Left renal cortex interstitium (tissue), 4 donors: ENCODE measurements around the gene HIC1. TPM values are rescaled to one million over a fixed set of nuclear protein-coding genes. Genes with fewer than 3 reads are reported as not detected.
"Not testable (repeated sequence)": the region's sequence is repeated elsewhere in the genome, so short reads cannot be mapped to it uniquely, and the experiment has no call there.

Source experiments
- DNase-seq, 4 donors: peaks; one replicate each; pipeline ENCODE4 v3.0.0-alpha.2; 2013; ENCODE audit warnings: low read depth in 4 of 4, low spot score in 2 of 4, missing footprints in 1 of 4
- polyA plus RNA-seq, 4 donors: library from polyadenylated mRNA; unstranded; fragments of 120-200 nt; gene quantifications; one replicate each; pipeline ENCODE4 v1.2.1, GENCODE V29; 2013; ENCODE audit not compliant: insufficient read length in 4 of 4

HIC1 gene, protein sequence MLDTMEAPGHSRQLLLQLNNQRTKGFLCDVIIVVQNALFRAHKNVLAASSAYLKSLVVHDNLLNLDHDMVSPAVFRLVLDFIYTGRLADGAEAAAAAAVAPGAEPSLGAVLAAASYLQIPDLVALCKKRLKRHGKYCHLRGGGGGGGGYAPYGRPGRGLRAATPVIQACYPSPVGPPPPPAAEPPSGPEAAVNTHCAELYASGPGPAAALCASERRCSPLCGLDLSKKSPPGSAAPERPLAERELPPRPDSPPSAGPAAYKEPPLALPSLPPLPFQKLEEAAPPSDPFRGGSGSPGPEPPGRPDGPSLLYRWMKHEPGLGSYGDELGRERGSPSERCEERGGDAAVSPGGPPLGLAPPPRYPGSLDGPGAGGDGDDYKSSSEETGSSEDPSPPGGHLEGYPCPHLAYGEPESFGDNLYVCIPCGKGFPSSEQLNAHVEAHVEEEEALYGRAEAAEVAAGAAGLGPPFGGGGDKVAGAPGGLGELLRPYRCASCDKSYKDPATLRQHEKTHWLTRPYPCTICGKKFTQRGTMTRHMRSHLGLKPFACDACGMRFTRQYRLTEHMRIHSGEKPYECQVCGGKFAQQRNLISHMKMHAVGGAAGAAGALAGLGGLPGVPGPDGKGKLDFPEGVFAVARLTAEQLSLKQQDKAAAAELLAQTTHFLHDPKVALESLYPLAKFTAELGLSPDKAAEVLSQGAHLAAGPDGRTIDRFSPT
- polyA plus RNA-seq, result 10 to 100 TPM; 16.5 to 41.9 (median 24.8) TPM

GRCh38 chr17:2054512-2055291 lies at the start of gene HIC1:
Gene HIC1 (plus strand): TSS chr17:2055103. CDS start chr17:2056691, 1,588 bp downstream.
- DNase-seq, result no peak

DNA sequence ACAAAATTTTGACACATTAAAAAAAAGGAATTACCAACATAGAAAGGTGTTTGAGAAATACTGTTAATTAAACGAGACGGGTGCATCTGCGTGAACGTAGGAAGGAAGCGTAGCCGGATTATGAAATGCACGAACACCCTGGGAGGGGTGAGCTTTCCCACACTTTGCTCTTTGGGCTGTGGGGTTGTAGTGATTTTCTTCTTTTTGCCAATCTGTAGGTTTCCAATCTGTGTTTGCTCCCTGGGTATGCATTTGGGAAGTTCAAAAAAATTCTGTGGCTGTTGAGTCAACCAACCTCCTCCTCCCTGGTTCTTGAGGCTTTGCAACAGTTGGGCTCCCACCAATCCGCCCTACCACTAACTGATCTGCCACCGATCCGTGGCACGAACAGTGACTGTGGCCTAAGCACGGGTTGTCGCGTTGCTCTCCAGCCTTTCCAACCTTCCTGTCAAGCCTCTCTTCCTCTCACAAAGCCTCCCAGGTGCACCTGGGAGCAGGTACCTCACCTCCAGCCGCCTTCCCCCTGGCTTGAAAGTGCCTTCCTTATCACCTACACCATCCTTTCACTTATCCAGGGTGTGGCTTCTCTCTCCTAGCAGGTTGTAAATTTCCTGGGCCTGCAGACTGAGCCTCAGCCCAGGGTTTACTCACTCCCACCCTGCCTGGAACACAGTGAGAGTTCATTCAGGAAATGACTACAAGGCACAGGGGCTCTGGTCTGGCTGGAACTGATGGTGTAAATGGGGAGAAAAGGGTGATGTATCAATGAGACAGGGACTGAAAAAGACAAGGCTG lies 46.4 kb upstream of the HIC1 start:
- DNase-seq, result no peak

DNA sequence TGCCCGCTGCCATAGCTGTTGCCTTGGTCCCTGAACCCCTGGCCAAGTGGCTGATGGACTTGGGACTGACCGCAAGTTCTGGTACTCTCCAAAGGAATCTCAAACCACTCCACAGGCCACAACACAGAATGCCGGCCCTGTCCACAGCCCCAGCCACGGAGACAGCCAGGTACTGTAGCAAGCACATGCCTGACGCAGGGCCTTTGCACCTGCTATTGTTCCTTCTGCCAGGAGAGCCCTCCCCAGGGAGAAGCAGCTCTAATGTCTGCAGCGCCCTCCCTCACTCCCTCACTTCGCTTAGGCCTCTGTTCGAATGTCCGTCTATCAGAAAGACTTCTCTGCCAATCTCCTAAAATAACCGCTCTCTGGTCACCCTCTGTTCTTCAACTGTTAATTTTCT lies 45.2 kb upstream of the HIC1 start:
- no peak for DNase-seq

GRCh38 chr17:2011411-2012371 lies 43.2 kb upstream of the HIC1 start:
- DNase-seq, result no peak

- DNase-seq, result no peak
These were observed 42.4 kb upstream of the HIC1 start for GRCh38 chr17:2012499-2012898.

- DNase-seq, result not testable (repeated sequence)
These were observed 41.5 kb upstream of the HIC1 start for GRCh38 chr17:2013220-2013993.

- DNase-seq, result no peak
These were observed 40.9 kb upstream of the HIC1 start for GRCh38 chr17:2013994-2014317.

DNA sequence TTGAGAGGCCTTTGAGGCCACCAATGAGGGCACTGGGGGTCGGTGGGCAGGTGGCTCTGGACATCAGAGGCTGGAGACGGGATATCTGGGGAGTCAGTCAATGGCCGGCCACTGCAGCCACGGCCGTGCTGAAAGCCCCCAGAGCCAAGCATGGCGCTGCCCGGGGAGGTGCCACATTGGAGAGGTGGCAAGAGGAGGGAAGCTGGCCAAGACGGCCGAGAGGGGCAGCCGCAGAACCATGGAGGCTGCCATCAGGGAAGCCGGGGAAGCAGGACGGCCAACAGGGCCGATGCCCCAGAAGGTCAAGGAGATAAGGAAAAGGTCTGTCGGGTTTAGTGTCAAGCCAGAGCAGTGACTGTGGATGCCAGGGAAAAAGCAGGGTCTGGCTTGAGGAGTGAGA lies 39.6 kb upstream of the HIC1 start:
- DNase-seq, result no peak

- DNase-seq, result no peak
These were observed 38.4 kb upstream of the HIC1 start for GRCh38 chr17:2016494-2016893.

- DNase-seq, result no peak
These were observed 37.5 kb upstream of the HIC1 start for GRCh38 chr17:2017274-2017941.

DNA sequence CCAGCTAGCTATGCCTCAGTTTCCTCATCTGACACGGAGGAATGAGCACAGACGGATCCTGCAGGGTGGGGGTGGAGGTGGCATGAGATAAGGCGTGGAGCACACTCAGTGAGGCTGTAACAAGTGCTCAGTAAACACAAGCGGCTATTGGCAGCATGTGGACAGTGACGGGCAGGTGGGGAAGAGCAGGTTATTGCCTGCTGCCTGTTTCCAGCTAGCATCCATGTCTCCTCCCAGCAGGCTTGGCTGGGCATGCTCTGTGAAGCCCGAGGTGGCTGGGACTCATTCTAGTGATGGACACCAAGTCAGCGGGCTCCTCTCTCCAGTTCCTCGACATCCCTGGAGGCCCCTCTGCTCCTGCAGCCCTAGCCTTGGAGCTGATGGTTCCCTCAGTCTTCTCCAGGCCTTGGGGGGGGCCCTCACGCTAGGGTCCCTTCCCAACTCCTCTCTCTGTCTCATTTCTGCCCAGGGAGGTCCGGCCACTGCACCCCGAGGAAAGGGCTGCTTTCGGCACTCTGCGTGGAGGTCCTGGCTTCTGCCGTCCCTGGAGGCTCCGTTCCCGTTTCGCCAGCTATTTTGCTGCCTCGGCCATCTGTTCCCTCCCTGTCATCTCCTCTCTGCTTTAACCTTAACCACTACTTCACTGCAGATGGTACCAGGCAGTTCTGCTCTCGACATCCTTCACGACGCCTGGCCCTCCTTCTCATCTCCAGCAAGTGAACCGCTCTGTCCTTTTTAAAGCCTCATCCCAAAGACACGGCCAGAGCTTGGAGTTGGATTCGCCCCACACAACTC lies 36.0 kb upstream of the HIC1 start:
- DNase-seq, result no peak

GRCh38 chr17:2019723-2020122 lies 35.2 kb upstream of the HIC1 start:
- DNase-seq, result no peak

- no peak for DNase-seq
These were observed 34.2 kb upstream of the HIC1 start for GRCh38 chr17:2020721-2021120.

GRCh38 chr17:2022647-2023240 lies 32.2 kb upstream of the HIC1 start:
- no peak for DNase-seq

DNA sequence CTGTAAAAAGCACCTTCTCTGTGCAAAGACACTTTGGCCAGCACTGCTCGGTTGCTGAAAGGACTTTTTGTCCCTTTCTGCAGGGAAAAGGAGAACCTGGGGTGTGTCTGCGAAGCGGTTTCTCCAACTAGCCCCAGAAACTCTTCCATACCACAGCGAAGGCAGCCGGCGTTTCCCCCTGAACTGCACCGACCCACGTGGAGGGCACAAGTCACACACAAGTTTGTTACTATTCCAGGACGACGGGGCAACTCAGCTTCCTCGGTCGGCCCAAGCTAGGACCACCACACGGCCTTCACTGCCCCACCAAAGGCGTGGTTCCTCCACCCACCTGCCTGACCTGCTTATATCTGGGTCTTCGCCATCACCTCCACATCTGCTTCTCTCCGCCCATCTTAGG lies 31.6 kb upstream of the HIC1 start:
- DNase-seq, result no peak

- no peak for DNase-seq
These were observed 31.0 kb upstream of the HIC1 start for GRCh38 chr17:2023692-2024571.
